Neutrophil (primary cell): ENCODE data around the gene ROPN1.
"Not testable (repeated sequence)": the region's sequence is repeated elsewhere in the genome, so short reads cannot be mapped to it uniquely, and the experiment has no call there.

Source experiments
- H3K27ac ChIP-seq: fragments of 200-600 bp; sonication (generic); 2 replicates; pipeline ENCODE4 v1.5.1; 2016; ENCODE audit warnings: mild to moderate bottlenecking, moderate library complexity
- H3K27me3 ChIP-seq: fragments of 200-600 bp; sonication (generic); 2 replicates; pipeline ENCODE4 v1.6.0; 2016; ENCODE audit warnings: mild to moderate bottlenecking
- H3K36me3 ChIP-seq: fragments of 200-600 bp; sonication (generic); 2 replicates; pipeline ENCODE4 v1.5.1; 2017
- H3K4me1 ChIP-seq, 2 experiments: fragments of 200-600 bp in 1 of 2; sonication (generic) in 1 of 2; 1 replicate in 1 of 2; 2 replicates in 1 of 2; pipeline versions ENCODE4 v1.5.1 to v1.6.1; 2013 to 2016; ENCODE audit warnings: low read depth in 1 of 2, low read length in 1 of 2, mild to moderate bottlenecking in 1 of 2, moderate library complexity in 1 of 2; ENCODE audit not compliant: control insufficient read depth in 1 of 2, insufficient read depth in 1 of 2
- H3K4me3 ChIP-seq, 2 experiments: fragments of 200-600 bp in 1 of 2; sonication (generic) in 1 of 2; 1 replicate in 1 of 2; 2 replicates in 1 of 2; pipeline ENCODE4 v1.5.1; 2013 to 2016; ENCODE audit warnings: low read depth in 1 of 2, low read length in 1 of 2, mild to moderate bottlenecking in 1 of 2, moderate library complexity in 1 of 2
- H3K9me3 ChIP-seq: fragments of 200-600 bp; sonication (generic); 2 replicates; pipeline ENCODE4 v1.5.1; 2016
- CTCF ChIP-seq: fragments of 200-600 bp; sonication (generic); IDR thresholded peaks from 2 replicates; pipeline ENCODE4 v1.5.1; 2016; ENCODE audit warnings: antibody characterized with exemption

Gene ROPN1

DNA sequence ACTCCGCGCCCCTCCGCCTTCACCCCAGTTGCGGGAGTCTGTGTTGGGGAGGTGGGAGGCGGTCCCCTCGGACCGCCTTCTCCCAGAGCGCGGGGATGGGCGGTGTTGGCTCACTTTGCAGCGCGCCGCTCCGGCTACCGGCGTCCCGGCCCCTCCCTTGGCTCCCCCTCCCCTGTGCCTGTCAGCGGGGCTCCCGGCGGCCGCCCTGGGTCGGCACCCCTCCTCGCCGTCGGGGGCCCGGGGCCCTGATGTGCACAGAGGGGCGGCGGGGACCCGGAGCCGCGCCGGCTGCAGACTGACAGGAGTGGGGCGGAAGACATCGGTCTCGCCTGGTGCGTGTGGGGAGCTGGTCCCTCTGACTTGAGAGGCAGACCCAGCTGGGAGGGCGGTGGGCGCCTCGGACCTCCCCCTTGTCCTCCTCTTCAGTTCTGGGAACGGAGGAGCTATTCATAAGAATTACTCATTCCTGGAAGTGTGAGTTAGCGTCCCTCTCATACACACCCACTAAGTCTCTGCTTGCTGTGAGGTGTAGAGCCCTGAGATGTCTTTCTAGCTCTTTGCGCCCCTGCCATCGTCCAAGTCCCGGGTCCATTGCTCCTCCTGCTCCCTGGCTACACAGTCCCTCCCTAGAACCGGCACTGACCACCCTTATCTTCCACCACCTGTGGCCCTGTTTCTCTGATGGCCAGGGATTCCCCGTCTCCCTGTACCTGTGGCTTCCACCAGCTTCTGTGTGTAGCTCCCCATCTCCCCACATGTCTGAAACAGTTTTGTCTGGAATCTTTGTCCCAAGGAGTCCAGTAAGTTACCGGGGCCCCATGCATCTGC is 42.3 kb upstream of the ROPN1 start:
- Histone ChIP-seq H3K4me3 (no peak overlapping the region), H3K36me3 (no peaks in the 10 kb centered on the region), H3K9me3 (no peaks in the 10 kb centered on the region), H3K27me3 (peaks cover 99% of the 10 kb centered on the region), H3K4me1 (peaks cover 0 to 9% of the 10 kb centered on the region in 2 experiments), H3K27ac (no peak overlapping the region)
- no peak for TF ChIP-seq CTCF

DNA sequence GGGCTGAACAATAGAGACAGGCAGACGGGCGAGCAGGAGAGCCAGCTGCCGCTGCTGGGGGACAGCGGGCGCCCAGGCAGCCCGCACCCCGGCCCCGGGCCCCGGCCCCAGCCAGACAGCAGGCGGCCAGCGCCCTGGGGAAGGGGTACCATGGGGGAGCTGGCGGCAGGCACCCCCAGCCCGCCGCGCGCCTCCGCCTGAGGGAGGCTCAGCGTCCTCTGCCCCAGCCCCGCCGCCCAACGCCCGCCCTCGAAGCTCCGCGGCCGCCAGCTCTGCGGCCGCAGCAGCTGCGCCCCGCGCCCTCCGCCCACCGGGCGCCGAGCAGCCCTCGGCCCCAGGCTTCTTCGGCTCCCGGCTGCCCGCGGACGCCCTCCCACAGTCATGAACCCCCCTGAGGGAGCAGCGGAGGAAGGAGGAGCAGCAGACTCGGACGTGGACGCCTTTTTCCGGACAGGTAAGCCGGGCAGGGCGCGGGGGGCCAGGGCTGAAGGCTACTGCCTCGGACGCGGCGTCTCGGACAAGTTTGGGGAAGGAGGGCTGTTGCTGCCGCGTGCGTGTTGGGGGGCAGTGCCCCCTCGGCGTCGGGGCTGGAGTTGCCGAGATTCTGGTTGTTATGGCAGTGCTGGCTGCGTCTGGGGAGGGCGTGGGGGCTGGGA is 41.6 kb upstream of the ROPN1 start, which contains the start of gene KALRN:
Gene KALRN, plus strand, starts transcription at position 10 of the 656 bp plus-strand sequence.
- no peak for TF ChIP-seq CTCF
- Histone ChIP-seq H3K4me1 (peaks cover 0 to 9% of the 10 kb centered on the region in 2 experiments), H3K27ac (no peak within 1 kb of the TSS), H3K4me3 (peak within 1 kb of the TSS in 1 of 2 experiments; percentile 30), H3K9me3 (no peaks in the 10 kb centered on the region), H3K36me3 (no peaks in the 10 kb centered on the region), H3K27me3 (peaks cover 99% of the 10 kb centered on the region)

- Histone ChIP-seq H3K27me3 (peaks cover 100% of the 10 kb centered on the region), H3K27ac (no peak overlapping the region), H3K4me3 (peak overlapping the region in 1 of 2 experiments; percentile 30), H3K4me1 (peaks cover 0 to 9% of the 10 kb centered on the region in 2 experiments), H3K36me3 (no peaks in the 10 kb centered on the region), H3K9me3 (no peaks in the 10 kb centered on the region)
- TF ChIP-seq CTCF = no peak
Observed at GRCh38 chr3:124032881-124033359, 41.0 kb upstream of the ROPN1 start.

- Histone ChIP-seq H3K9me3 (no peaks in the 10 kb centered on the region), H3K4me3 (no peak overlapping the region), H3K27ac (no peak overlapping the region), H3K36me3 (no peaks in the 10 kb centered on the region), H3K27me3 (peaks cover 100% of the 10 kb centered on the region), H3K4me1 (peaks cover 0 to 9% of the 10 kb centered on the region in 2 experiments)
- TF ChIP-seq CTCF = no peak
Observed at GRCh38 chr3:124032311-124032880, 40.5 kb upstream of the ROPN1 start.

- Histone ChIP-seq H3K36me3 (no peaks in the 10 kb centered on the region), H3K4me1 (no peaks in the 10 kb centered on the region), H3K27ac (no peak overlapping the region), H3K4me3 (no peak overlapping the region), H3K27me3 (peaks cover 58% of the 10 kb centered on the region), H3K9me3 (no peaks in the 10 kb centered on the region)
- no peak for TF ChIP-seq CTCF
Observed at GRCh38 chr3:124026516-124026915, 34.6 kb upstream of the ROPN1 start.

GRCh38 chr3:124023531-124023930 is 31.6 kb upstream of the ROPN1 start:
- not testable (repeated sequence) for H3K4me3 ChIP-seq, H3K4me1 ChIP-seq, H3K9me3 ChIP-seq, H3K27ac ChIP-seq, H3K36me3 ChIP-seq
- H3K27me3 ChIP-seq = peaks cover 56% of the 10 kb centered on the region
